CD4-positive, alpha-beta T cell treated with Interleukin-6 for 4 hours (primary cell): ENCODE measurements around the gene MAP3K21.

ENCODE experiments used
- DNase-seq: peaks from one replicate; pipeline ENCODE4 v3.0.0-alpha.2; 2020; ENCODE audit warnings: mixed read lengths

MAP3K21 gene

GRCh38 chr1:233390842-233391737 is 63.6 kb downstream of the MAP3K21 start:
- no peak for DNase-seq

GRCh38 chr1:233393084-233393840 is 65.7 kb downstream of the MAP3K21 start:
- DNase-seq = no peak

- no peak for DNase-seq
These were observed 66.6 kb downstream of the MAP3K21 start for GRCh38 chr1:233393926-233394680.

- DNase-seq = no peak
These were observed 67.6 kb downstream of the MAP3K21 start for GRCh38 chr1:233394860-233395717.

GRCh38 chr1:233395863-233396646 is 68.5 kb downstream of the MAP3K21 start:
- no peak for DNase-seq

GRCh38 chr1:233406339-233406960 is 78.9 kb downstream of the MAP3K21 start:
- DNase-seq = no peak

- DNase-seq = no peak
These were observed 79.6 kb downstream of the MAP3K21 start for GRCh38 chr1:233406994-233407631.

GRCh38 chr1:233409540-233409939 is 82.0 kb downstream of the MAP3K21 start:
- no peak for DNase-seq

- no peak for DNase-seq
These were observed 83.4 kb downstream of the MAP3K21 start for GRCh38 chr1:233410906-233411305.

GRCh38 chr1:233412812-233413211 is 85.3 kb downstream of the MAP3K21 start:
- no peak for DNase-seq

GRCh38 chr1:233421293-233421692 is 93.8 kb downstream of the MAP3K21 start:
- no peak for DNase-seq

- no peak for DNase-seq
These were observed 97.3 kb downstream of the MAP3K21 start for GRCh38 chr1:233424779-233425178.

- DNase-seq = no peak
These were observed 100.4 kb downstream of the MAP3K21 start for GRCh38 chr1:233427907-233428306.

- no peak for DNase-seq
These were observed 104.4 kb downstream of the MAP3K21 start for GRCh38 chr1:233431753-233432403.

- DNase-seq = no peak
These were observed 105.4 kb downstream of the MAP3K21 start for GRCh38 chr1:233432916-233433315.

- no peak for DNase-seq
These were observed 106.1 kb downstream of the MAP3K21 start for GRCh38 chr1:233433436-233434210.
